ENCODE data around the gene CPNE7. TPM values are rescaled to one million over a fixed set of nuclear protein-coding genes. Genes with fewer than 3 reads are reported as not detected.
"Not testable (repeated sequence)": the region's sequence is repeated elsewhere in the genome, so short reads cannot be mapped to it uniquely, and the experiment has no call there.

Gene CPNE7
- polyA plus RNA-seq, 3 donors: 6.6 to 7.7 (median 6.8) TPM

DNA sequence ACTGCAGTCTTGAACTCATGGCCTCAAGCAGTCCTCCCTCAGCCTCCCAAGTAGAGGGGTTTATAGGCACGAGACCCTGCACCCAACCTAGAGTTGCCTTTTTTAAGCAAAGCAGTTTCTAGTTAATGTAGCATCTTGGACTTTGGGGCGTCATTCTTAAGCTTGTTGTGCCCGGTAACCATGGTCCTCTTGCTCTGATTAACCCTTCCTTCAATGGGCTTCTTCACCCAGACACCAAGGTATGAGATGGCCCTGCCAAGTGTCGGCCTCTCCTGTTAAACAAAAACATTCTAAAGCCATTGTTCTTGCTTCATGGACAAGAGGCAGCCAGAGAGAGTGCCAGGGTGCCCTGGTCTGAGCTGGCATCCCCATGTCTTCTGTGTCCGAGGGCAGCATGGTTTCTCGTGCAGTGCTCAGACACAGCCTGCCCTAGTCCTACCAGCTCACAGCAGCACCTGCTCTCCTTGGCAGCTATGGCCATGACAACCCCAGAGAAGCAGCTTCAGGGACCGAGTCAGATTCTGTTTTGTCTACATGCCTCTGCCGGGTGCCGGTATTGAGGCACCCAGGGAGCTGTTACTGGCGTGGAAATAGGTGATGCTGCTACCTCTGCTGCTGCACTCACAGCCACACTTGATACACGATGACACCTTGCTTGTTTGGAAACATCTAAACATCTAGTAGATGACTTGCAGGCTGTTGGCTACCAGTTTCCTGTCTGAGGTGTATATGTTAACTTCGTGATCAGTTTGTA, 11.7 kb upstream of the CPNE7 start:
- DNase-seq (ENCODE audit: extremely low read depth in 1 of 11, low read depth in 9 of 11, low spot score in 4 of 11): no peak

DNA sequence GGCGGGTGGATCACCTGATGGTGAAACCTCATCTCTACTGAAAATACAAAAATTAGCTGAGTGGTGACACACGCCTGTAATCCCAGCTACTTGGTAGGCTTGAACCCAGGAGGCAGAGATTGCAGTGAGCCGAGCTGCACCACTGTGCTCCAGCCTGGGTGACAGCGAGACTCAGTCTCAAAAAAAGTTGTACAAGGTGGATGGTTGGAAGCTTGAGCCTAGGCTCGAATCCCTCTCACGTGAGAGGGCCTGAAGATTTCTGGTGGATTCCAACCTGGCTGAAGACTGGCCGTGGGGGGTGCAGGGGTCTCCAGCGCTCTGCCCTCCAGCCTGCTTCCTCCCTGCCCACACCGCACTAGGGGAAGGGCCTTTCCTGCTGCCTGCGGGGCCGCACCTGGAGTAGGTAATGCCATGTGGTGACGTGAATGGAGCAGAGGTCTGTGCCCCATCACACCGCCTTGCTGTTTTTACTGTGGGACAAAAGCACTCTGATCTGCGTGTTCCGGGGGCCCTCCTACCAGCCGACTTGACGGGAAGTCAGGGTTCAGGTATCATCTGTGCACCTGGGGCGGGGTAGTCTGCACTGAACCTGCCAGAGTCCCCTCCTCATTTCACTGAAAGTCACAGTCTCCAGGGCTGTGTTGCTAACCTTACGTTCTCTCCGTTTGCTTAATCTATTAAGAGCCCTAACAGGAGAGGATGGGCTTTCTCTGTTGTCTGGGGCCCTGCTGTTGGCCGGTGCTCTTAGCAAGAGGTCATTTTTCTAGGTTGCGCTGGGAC, 10.9 kb upstream of the CPNE7 start:
- no peak for DNase-seq (ENCODE audit: extremely low read depth in 1 of 11, low read depth in 9 of 11, low spot score in 4 of 11)

DNA sequence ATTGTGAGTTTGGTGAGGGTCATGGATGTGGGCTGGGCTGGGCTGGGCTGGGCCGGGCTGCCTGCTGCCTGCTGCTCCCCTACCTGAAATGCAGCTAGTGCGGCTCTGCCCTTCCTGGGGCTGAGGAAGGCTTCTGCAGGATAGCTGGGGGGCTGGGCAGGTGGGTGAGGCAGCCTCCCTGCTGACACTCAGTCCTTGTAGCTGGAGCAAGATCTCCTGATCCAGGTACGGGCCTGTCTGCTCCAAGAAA, 10.4 kb upstream of the CPNE7 start:
- no peak for DNase-seq (ENCODE audit: extremely low read depth in 1 of 11, low read depth in 9 of 11, low spot score in 4 of 11)

DNA sequence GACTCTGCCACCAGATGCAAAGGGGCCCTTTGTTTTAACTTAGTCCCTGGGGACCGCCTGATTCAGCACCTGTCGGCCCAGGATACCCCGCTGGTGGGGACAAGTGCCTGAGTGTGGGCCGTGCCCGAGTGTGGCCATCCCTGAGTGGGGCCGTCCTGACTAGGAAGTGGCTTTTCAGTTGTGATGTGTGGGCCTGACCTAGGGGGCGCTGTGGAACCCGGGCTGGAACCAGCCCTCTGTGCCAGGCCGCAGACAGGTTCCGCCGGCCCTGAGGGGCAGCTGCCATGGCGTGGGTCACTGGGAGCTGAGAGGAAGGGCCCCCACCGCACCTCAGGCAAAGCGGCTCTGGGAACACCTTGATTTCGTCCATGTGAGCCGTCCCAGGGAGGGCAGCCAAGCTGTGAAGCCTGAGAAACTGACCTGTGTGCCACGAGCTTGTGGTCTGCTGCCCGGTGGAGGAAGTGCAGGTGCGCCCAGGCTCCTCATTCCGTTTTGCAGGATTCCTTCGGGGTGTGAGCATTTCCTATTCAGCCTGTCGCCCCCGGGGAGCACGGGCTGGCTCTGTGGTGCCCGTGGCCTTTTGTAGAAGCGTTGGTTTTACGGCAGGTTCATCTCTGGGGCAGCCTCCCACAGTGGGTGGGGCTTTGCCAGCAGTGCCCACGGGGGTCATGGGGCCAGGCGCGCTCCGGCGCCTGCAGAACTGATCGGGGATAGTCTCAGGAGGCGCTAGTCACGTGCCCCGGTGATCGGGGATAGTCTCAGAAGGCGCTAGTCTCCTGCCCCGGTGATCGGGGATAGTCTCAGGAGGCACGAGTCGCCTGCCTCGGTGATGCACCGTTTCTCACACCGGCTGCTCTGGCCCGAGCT, 9.8 kb upstream of the CPNE7 start:
- no peak for DNase-seq (ENCODE audit: extremely low read depth in 1 of 11, low read depth in 9 of 11, low spot score in 4 of 11)

DNA sequence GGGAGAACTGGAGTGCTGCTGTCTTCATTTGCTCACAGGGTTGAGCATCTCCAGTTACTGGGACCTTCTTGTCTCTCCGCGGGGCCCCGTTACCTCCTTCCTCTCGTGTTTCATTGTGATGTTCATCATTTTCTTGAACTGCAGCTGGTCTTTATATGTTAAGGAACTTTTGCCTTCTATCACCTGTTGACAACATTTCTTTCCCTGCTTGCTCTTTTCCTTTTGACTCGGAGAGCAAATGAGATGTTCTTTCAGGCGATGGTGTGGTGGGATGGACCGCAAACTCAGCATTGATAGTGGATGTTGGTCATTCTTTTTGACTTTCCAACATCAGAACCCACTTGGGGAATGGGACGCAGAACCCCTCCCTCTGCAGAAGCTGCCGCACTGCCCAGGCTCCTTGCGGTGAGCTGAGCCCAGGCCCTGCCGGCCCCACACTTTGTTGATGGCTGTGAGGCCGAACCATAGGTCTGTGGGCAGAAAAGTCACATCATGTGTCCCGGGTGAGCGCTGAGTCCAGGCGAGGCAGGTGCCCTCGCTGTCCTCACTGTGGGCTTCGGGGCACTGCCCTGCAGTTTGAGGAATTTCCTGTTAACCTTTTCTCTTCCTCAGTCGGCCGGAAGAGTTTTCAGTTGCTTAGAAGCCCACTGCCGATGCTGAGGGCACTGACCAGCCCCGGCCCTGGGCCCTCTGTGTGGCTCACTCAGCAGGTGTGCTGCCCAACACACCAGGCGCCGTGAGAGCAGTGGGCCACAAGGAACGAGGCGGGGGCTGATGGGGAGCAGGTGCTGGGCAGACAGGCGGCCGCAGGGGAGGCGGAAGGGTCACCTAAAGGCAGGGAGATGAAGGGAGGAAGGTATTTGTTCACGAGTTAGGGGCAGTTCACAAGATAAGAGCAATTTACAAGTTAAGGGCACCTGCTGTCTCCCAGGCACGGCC, 7.6 kb upstream of the CPNE7 start:
- DNase-seq (ENCODE audit: extremely low read depth in 1 of 11, low read depth in 9 of 11, low spot score in 4 of 11): no peak

DNA sequence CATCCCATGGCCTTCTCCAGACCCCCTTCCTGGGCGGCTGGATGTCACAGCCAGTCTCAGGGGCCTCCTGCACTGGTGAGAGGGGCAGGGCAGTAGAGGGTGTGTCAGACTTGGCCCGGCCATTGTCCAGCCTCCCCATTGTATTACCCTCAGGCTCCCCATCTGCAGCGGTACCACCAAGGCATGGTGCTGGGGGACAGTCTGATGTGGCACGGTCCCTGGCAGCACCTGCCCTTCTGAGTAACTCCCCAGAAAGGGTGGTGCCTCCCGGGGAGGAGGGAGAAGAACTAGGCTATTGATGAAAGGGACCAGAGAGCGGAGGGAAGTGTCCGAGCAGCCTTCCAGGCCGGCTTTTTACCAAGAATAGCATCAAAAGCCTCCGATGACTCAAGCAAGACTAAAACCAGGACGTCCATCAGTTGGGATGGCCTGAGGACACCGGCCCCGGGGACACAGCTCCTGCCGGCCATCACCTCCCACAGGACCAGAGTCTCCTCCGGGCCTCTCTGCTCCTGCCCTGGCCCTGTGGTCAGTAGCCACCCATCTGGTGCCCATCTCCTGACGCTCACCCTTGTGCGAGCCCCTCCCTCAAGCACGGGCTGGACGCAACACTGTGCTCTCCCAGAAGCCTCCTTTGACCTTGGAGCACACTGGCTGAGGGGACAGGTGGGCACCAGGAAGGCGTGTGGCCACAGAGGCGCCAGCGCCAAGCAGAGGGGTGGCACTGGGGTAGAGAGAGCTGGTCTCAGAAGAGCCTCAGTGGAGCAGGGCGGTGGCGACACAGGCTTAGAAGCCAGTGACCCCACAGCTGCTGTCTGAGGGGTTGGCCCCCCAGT, 5.8 kb upstream of the CPNE7 start:
- no peak for DNase-seq (ENCODE audit: extremely low read depth in 1 of 11, low read depth in 9 of 11, low spot score in 4 of 11)

DNA sequence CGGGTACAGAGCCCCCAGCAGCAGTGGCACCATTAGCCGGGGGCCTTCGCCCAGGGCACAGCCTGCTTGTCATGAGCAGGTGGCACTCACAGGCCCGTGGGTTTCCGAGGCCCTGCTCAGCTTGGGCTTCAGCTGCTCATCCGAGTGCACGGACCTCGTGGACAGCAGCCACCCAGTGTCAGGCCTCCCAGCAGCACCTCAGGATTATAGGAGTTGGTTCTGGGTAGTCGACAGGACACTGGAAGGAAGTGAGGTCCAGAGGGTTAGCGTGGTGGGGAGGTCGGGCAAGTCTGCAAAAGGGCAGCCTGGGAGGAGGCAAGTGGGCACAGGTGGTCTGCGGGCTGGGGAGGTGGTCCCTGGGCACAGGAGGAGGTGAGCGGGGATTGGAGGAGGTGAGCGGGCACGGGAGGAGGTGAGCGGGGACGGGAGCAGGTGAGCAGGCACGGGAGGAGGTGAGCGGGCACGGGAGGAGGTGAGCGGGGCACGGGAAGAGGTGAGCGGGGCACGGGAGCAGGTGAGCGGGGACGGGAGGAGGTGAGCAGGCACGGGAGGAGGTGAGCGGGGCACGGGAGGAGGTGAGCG, 5.1 kb upstream of the CPNE7 start:
- no peak for DNase-seq (ENCODE audit: extremely low read depth in 1 of 11, low read depth in 9 of 11, low spot score in 4 of 11)

DNA sequence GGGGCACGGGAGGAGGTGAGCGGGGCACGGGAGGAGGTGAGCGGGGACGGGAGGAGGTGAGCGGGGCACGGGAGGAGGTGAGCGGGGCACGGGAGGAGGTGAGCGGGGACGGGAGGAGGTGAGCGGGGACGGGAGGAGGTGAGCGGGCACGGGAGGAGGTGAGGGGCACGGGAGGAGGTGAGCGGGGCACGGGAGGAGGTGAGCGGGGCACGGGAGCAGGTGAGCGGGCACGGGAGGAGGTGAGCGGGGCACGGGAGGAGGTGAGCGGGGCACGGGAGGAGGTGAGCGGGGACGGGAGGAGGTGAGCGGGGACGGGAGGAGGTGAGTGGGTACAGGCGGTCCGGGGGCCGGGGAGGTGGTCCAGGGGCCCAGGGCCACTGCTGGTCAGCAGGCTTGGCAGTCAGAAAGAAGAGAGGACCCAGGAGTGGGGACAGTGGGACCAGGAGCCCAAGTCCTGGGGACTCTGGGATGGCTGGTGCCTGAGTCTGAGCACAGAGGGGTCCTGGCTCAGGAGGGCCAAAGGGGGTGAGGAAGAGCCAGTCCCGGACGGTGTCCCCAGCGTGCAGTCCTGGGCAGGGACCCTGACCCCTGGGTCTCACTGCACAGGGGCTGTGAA, 4.5 kb upstream of the CPNE7 start:
- DNase-seq (ENCODE audit: extremely low read depth in 1 of 11, low read depth in 9 of 11, low spot score in 4 of 11): not testable (repeated sequence)

DNA sequence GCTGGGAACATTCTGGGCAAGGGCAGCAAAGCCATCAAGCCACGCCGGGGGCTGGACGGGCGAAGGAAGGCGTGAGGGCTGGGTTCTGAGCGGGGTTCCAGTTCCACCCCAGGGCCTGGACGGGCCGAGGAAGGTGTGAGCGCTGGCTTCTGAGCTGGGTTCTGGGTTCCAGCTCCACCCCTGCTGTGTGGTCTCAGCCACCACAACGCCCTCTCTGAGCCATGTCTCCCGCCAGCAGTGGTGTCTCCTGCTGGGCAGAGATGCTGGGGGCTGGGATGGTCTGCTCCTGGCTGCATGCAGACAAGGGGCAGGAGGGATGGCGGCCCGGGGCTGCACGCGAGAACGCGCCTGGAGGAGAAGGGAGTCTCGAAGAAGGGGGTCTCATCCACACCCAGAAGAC, 3.9 kb upstream of the CPNE7 start:
- no peak for DNase-seq (ENCODE audit: extremely low read depth in 1 of 11, low read depth in 9 of 11, low spot score in 4 of 11)

DNA sequence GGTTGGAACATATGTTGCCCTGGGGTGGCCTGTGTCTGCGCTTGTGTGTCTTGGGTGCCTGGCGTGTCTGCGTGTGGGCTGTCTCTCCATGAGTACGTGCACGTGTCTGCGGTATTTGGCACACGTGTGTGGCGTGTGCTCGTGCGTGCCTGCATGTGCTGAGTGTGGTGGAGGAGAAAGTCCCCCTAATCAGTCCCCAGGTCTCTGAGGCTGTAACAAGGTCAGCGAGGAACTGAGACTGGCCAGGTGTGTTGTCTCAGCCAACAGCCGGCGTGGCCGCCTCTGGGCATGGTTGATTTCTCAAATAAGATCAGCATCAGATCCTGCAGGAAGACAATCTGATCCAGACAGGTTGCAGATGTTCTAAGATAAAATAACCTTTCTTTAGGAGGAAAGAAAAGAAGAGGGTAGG, 3.5 kb upstream of the CPNE7 start:
- DNase-seq (ENCODE audit: extremely low read depth in 1 of 11, low read depth in 9 of 11, low spot score in 4 of 11): no peak

DNA sequence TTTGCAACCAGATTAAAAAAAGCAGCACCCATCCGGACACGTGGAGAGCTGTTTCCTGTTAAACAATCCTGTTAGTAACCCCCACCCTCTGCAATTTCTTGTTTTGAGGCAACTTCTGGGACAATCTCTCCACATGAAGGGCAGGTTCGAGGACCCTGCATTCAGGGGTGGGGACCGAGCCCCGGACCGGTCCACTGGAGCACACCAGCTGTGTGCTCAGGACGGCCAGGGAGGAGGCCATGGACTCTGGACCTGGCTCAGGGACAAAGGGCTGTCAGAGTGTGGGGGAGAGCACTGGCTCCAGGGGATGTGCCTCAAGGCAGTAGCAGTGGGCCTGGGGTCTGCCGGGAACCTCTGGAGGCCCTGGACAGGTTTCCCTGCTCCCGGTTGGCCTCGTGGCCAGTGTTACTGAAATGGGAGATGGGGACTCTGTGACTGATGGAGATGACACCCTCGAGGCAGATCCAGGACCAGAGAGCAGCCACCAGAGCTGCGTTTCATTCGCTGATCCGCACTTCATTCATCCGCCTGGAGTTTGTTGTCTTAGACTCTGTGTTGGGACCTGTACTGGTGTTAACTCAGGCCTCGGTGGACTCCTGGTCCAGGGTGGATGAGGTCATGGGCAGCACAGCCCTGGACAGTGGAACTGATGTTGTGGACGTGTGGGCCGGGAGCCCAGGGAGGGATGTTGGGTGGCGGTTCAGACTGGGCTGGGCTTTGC, 2.9 kb upstream of the CPNE7 start:
- no peak for DNase-seq (ENCODE audit: extremely low read depth in 1 of 11, low read depth in 9 of 11, low spot score in 4 of 11)

DNA sequence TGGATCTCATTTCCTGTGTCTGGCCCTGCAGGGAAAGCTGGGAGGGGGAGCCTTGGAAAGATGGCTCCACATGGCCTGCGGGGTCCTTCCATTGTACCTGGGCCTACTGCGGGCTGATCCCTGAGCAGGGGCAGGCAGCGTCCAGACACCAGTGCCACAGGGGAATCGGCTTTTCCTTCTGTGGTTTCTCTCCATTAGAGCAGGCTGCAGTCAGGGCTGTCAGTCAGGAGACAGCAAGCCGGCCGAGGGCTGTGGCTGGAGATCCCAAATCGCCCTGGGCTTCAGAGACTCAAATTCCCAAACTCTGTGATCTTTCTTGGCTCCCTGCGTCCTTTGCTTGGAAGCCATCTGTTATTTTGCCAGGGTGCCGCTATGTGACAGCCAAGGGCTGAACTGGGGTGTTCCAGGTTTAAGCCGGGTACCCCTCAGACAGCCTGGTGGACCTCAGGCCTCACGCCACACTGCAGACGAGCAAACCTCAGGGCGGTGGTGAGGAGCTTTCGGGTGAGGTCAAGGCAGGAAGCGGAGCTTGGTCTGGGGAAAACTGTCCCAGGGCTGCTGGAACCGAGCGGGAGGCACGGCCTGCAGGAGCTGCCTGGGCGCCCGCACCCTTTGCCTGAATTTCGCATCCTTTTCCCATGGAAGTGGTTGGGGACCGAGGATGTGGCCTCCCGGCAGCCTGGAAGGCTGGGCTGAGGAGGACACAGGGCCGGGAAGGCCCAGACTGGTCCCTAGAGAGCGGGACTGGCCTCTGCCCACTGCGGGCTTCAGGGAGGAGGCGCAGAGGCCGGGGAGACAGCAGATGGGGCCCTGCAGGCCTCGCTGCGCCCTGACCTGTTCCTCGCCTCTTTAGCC, 1.5 kb upstream of the CPNE7 start:
- DNase-seq (ENCODE audit: extremely low read depth in 1 of 11, low read depth in 9 of 11, low spot score in 4 of 11): no peak

DNA sequence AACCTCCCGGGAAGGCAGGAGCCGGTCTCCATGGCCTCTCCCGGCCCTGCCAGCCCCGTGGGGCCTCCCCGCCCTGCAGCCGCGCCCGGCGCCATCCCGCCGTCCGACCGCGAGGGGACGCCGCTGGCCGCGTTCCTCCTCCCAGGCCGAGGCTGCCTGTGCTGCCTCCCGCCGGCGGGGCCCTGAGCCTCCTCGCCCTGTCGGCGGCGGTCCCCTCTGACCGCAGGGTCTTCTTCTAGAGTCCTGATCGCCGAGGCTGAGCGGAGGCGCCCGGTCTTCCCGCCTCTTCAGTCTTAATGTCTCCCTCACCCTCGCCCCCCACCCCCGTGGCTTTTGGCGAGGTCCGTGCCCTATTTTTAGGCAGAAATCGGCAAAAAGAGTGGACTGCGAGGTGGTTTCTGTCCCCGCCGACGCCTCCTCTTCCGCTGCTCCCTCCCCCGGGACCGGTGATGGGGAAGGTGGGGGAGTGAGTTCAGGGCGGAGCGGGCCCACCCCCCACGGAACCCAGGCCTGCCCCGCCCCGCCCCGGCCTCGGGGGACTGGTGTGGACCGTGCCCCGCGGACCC, 794 bp upstream of the CPNE7 start:
- DNase-seq (ENCODE audit: extremely low read depth in 1 of 11, low read depth in 9 of 11, low spot score in 4 of 11): peak in 3 of 11 donors; percentile 36 to 50 (median 49)

DNA sequence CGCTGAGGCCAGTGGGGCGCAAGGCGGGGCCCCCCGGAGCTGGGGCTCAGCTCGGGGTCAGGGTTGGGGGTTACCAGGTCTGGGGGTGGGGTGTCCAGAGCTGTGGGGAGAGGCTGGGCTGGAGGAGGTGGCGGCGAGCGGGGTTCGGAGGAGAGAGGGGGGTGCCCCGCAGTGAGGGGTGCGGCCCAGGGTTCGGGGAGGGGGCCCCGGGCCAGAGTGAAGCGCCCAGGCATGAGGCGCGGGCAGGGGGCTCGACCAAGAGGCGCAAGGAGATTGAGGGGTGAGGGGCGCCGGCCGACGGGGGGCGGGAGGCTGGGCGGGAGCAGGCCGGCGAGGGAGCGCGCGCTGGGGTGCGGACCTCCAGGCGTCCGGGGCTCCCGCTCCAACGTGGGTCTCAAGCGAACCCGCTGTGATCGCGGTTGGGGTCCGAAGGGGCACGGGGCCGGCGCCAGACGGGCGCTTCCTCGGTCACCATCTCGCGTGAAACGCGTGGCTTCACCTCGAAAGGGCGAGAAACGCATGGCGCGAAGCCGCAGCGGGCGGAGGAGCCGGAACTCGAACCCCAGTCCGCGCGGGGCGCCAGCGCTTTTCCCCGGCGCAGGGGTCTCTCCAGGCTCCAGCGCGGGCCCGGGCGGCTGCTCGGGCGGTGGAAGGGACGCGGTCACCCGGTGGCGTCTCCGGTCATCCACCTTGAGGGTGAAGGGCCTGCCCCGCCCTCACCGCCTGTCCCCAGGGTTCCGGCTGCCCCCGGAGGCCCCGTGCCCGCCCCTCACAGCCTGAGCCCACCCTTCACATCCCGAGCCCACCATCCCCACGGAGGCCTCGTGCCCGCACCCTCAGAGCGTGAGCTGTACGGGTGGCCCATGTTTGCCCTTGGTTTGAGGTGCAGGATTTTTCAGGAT, 846 bp downstream of the CPNE7 start:
- DNase-seq (ENCODE audit: extremely low read depth in 1 of 11, low read depth in 9 of 11, low spot score in 4 of 11): no peak
